ENCODE data around the gene LRRN4CL.
"Not testable (repeated sequence)": the region's sequence is repeated elsewhere in the genome, so short reads cannot be mapped to it uniquely, and the experiment has no call there.

The LRRN4CL gene

DNA sequence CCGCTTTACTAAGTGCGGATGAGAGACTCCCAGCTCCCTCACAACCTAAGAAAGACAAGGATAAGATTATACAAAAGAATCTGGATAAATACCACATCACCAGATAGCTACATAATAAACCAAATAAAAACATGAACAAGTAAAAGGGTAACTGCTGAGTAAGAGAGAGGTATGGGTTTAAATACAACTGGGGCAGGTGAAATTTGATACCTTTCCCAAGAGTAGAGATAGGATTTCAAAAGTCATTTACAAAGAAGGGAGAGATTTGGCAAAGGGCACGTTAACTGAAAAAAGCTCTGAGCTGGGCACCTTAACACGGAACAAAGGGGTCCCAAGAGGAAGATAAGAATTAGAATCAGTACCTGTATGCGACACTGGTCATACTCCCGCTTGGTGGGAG is 12.2 kb downstream of the LRRN4CL start:
- TF ChIP-seq, protein P1, sequence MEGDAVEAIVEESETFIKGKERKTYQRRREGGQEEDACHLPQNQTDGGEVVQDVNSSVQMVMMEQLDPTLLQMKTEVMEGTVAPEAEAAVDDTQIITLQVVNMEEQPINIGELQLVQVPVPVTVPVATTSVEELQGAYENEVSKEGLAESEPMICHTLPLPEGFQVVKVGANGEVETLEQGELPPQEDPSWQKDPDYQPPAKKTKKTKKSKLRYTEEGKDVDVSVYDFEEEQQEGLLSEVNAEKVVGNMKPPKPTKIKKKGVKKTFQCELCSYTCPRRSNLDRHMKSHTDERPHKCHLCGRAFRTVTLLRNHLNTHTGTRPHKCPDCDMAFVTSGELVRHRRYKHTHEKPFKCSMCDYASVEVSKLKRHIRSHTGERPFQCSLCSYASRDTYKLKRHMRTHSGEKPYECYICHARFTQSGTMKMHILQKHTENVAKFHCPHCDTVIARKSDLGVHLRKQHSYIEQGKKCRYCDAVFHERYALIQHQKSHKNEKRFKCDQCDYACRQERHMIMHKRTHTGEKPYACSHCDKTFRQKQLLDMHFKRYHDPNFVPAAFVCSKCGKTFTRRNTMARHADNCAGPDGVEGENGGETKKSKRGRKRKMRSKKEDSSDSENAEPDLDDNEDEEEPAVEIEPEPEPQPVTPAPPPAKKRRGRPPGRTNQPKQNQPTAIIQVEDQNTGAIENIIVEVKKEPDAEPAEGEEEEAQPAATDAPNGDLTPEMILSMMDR (IDR thresholded peaks at IDR 0.05; ENCODE audit: low read depth, low read length, missing control alignments) = no peak
- no peak for DNase-seq (ENCODE audit: extremely low read depth, low read depth)
- peak overlapping the region; percentile 76 for H3K4me3 ChIP-seq (replicated peaks; ENCODE audit: low read depth, low read length)

DNA sequence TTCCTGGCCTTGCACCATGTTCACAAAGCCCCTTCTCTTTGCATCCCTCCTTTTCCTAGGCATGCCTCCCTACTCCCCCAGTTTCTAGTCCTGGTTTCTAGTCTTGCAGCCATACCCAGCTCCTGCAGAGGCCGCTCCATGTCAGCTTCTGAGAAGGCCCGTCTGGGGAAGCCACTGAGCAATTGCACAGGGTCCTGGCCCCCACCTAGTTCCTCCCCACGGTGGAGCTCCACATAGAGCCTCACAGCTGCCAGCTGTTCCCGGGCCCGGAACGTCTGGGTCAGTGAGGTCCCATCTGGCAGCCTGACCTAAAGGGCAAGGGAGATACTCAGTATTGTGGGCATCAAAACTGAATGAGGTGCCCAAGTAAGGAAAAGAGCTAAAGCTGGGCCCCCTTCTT is 12.6 kb downstream of the LRRN4CL start:
- TF ChIP-seq, protein P1 (IDR thresholded peaks at IDR 0.05; ENCODE audit: low read depth, low read length, missing control alignments) = no peak
- H3K4me3 ChIP-seq (replicated peaks; ENCODE audit: low read depth, low read length) = no peak overlapping the region
- no peak for DNase-seq (ENCODE audit: extremely low read depth, low read depth)

DNA sequence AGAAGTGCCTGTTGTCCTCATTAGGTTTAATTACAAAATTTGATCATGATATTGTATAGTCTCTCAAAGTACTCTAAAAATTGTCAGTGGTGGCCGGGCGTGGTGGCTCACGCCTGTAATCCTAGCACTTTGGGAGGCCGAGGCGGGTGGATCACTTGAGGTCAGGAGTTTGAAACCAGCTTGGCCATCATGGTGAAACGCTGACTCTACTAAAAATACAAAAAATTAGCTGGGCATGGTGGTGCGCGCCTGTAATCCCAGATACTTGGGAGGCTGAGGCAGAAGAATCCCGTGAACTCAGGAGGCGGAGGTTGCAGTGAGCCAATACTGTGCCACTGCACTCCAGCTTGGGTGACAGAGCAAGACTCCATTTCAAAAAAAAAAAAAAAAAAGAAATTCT is 13.9 kb downstream of the LRRN4CL start:
- H3K4me3 ChIP-seq (replicated peaks; ENCODE audit: low read depth, low read length); DNase-seq (ENCODE audit: extremely low read depth, low read depth): not testable (repeated sequence)

DNA sequence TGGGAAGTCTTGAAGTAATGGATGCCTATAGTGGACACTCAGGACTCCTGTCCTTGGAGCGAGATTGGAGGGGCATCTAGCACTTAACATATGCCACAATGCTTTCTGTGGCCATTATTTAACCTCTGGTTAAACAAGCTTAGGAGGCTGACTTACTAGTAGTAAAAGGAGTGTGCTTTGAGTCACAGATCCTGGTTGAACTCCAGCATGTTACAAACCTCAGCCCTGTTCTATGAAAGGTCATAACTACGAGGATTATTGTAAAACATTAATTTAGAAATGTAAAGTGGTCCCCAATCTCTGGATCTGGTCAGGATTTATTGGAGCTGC is 16.2 kb downstream of the LRRN4CL start:
- H3K4me3 ChIP-seq (replicated peaks; ENCODE audit: low read depth, low read length) = peak overlapping the region; percentile 78
- DNase-seq (ENCODE audit: extremely low read depth, low read depth) = no peak
- TF ChIP-seq, protein P1 (IDR thresholded peaks at IDR 0.05; ENCODE audit: low read depth, low read length, missing control alignments) = no peak

DNA sequence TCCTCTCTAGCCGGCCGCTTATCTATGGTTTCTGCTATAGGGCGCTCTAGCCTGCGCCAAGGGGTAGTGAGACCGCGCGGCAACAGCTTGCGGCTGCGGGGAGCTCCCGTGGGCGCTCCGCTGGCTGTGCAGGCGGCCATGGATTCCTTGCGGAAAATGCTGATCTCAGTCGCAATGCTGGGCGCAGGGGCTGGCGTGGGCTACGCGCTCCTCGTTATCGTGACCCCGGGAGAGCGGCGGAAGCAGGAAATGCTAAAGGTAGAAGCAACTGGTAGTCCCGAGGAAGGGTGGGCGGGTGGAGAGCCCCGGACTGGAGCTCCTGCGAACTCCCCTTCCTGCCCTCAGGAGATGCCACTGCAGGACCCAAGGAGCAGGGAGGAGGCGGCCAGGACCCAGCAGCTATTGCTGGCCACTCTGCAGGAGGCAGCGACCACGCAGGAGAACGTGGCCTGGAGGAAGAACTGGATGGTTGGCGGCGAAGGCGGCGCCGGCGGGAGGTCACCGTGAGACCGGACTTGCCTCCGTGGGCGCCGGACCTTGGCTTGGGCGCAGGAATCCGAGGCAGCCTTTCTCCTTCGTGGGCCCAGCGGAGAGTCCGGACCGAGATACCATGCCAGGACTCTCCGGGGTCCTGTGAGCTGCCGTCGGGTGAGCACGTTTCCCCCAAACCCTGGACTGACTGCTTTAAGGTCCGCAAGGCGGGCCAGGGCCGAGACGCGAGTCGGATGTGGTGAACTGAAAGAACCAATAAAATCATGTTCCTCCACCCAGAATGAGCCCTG is 17.5 kb downstream of the LRRN4CL start, which contains the start of the genes LBHD1 and UQCC3:
TSS of gene LBHD1 (minus strand) at position 660 of the 782 bp plus-strand sequence. CDS start 2,236 bp downstream, outside the sequence.
TSS of gene UQCC3 (plus strand) at position 66 of the 782 bp plus-strand sequence. CDS start at position 139, 73 bp downstream.
- TF ChIP-seq, protein P1 (IDR thresholded peaks at IDR 0.05; ENCODE audit: low read depth, low read length, missing control alignments) = no peak
- DNase-seq (ENCODE audit: extremely low read depth, low read depth) = peak; percentile 81
- peak within 1 kb of the TSS; percentile 78 for H3K4me3 ChIP-seq (replicated peaks; ENCODE audit: low read depth, low read length)

DNA sequence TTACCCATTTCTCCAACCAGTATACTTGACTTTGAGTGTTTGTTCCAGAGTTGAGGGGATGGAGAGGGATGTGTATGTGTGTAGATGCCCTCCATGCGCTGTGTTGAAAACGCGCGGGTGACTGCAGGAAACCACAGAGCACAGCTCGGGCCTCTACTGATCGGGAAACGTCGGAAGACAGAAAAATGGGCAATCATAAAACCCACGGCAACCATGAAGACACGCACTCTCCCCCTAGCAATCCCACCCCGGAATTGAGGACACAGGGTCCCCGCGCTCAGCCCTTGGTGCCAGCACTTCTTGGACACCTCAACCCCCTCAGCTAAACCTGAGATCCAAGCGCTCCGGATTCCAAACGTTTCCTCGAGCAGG is 18.1 kb downstream of the LRRN4CL start:
- TF ChIP-seq, protein P1 (IDR thresholded peaks at IDR 0.05; ENCODE audit: low read depth, low read length, missing control alignments) = no peak
- no peak for DNase-seq (ENCODE audit: extremely low read depth, low read depth)
- H3K4me3 ChIP-seq (replicated peaks; ENCODE audit: low read depth, low read length) = peak overlapping the region; percentile 78

DNA sequence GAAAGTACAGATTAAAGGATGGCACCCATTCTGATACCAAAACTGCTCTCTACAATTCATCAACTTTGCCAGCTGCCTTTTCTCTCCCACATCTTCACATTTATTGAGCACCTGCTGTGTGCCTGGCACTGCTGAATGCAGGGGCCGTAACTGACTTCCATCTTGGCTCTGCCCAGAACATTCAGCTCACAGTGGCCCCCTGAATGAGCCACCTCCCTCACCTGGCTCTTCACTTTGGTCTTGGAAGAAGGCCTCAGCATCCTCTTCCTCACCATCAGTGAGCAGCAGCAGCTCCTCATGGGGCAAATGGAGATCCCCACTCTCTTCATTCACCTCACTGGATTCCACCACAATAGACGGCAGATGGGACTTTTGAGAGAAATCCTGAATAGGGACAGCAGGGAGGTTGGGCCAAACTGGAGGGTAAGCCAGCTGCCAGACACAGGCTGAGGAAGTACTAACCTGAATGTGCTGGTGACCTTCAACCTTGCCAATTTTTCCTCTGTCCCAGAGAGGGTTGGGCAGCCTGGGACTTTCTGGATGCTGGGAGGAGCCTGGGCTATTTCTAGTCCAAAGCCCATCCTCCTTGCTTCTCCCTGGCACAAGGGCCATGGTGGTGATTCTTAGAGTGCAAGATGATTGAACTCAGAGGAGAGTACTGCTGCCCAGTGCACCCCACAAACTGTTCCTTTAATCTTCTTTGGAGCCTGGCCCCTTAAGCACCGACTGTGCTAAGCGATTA is 19.7 kb downstream of the LRRN4CL start:
- TF ChIP-seq, protein P1 (IDR thresholded peaks at IDR 0.05; ENCODE audit: low read depth, low read length, missing control alignments) = no peak
- peak overlapping the region; percentile 78 for H3K4me3 ChIP-seq (replicated peaks; ENCODE audit: low read depth, low read length)
- no peak for DNase-seq (ENCODE audit: extremely low read depth, low read depth)

Data from HFF-Myc (cell line).